IMR-90 (cell line): ENCODE measurements around the gene GGTLC2. TPM values are rescaled to one million over a fixed set of nuclear protein-coding genes. Genes with fewer than 3 reads are reported as not detected.
"Not testable (repeated sequence)": the region's sequence is repeated elsewhere in the genome, so short reads cannot be mapped to it uniquely, and the experiment has no call there.

Experiments
- ATAC-seq: fragments of 200-7000 bp; cut with Tn5 transposase; 2 replicates; pipeline ENCODE4 v1.9.1; 2020; ENCODE audit warnings: low read depth, mild to moderate bottlenecking, moderate library complexity
- BruUV-seq: library from RNA; stranded (reverse); fragments of 400-500 nt; replicated peaks from 2 replicates; lab custom pipeline; 2021; lab: Mats Ljungman, UMichigan
- CTCF ChIA-PET: fragments of 300-600 bp; formaldehyde crosslinking; extraction: SDS; loops from one replicate; lab custom pipeline; 2021; ENCODE audit warnings: antibody characterized with exemption; lab: Yijun Ruan, JAX
- POLR2A ChIA-PET: fragments of 300-600 bp; sonication (Branson Sonifier 250); formaldehyde crosslinking; loops from one replicate; lab custom pipeline; 2022; ENCODE audit warnings: antibody characterized with exemption; ENCODE audit not compliant: unreplicated experiment; lab: Charles Lee
- DNase-seq: peaks from one replicate; pipeline ENCODE4 v3.0.0; 2013
- H2AFZ ChIP-seq: replicated peaks from 2 replicates; pipeline ENCODE3; 2013; ENCODE audit warnings: low read length, mild to moderate bottlenecking; ENCODE audit not compliant: poor library complexity
- H2AK5ac ChIP-seq: 2 replicates; pipeline ENCODE4 v1.6.1; 2013; ENCODE audit warnings: low read depth, low read length, inconsistent platforms
- H2AK9ac ChIP-seq: replicated peaks from 2 replicates; pipeline ENCODE3; 2013; ENCODE audit warnings: mild to moderate bottlenecking, low read depth, low read length, moderate library complexity; ENCODE audit not compliant: poor library complexity
- H2BK120ac ChIP-seq: 2 replicates; pipeline ENCODE4 v1.6.1; 2013; ENCODE audit warnings: low read depth, low read length, inconsistent platforms
- H2BK15ac ChIP-seq: 3 replicates; pipeline ENCODE4 v1.6.1; 2013; ENCODE audit warnings: low read depth, low read length, inconsistent platforms
- H2BK20ac ChIP-seq: 2 replicates; pipeline ENCODE4 v1.6.1; 2013; ENCODE audit warnings: low read depth, mild to moderate bottlenecking, inconsistent platforms, low read length, moderate library complexity
- H2BK5ac ChIP-seq: 2 replicates; pipeline ENCODE4 v1.6.1; 2013; ENCODE audit warnings: mild to moderate bottlenecking, low read depth, low read length, inconsistent platforms; ENCODE audit not compliant: poor library complexity, severe bottlenecking
- H3K14ac ChIP-seq: replicated peaks from 2 replicates; pipeline ENCODE4 v1.6.1; 2013; ENCODE audit warnings: low read depth, low read length, inconsistent platforms
- H3K18ac ChIP-seq: 2 replicates; pipeline ENCODE4 v1.6.1; 2013; ENCODE audit warnings: low read depth, low read length, control low read depth
- H3K23ac ChIP-seq: 2 replicates; pipeline ENCODE4 v1.6.1; 2013; ENCODE audit warnings: low read depth, low read length, inconsistent platforms
- H3K27ac ChIP-seq: 2 replicates; pipeline ENCODE4 v1.5.1; 2013; ENCODE audit warnings: mild to moderate bottlenecking, control low read depth, low read length; ENCODE audit not compliant: insufficient read depth
- H3K27me3 ChIP-seq: 2 replicates; pipeline ENCODE4 v1.6.1; 2013; ENCODE audit warnings: low read length; ENCODE audit not compliant: control insufficient read depth, insufficient read depth
- H3K36me3 ChIP-seq: 2 replicates; pipeline ENCODE4 v1.6.1; 2013; ENCODE audit warnings: low read length, mixed read lengths; ENCODE audit not compliant: control insufficient read depth, insufficient read depth
- H3K4ac ChIP-seq: 2 replicates; pipeline ENCODE4 v1.6.1; 2013; ENCODE audit warnings: low read depth, low read length, inconsistent platforms
- H3K4me1 ChIP-seq: 2 replicates; pipeline ENCODE4 v1.6.1; 2013; ENCODE audit warnings: low read length, mixed read lengths; ENCODE audit not compliant: control insufficient read depth, insufficient read depth
- H3K4me2 ChIP-seq: 2 replicates; pipeline ENCODE4 v1.6.1; 2013; ENCODE audit warnings: low read depth, mild to moderate bottlenecking, control low read depth, low read length, moderate library complexity
- H3K4me3 ChIP-seq: 2 replicates; pipeline ENCODE4 v1.5.1; 2013; ENCODE audit warnings: low read depth, mild to moderate bottlenecking, control low read depth, low read length, moderate library complexity; ENCODE audit not compliant: insufficient read depth
- H3K56ac ChIP-seq: 2 replicates; pipeline ENCODE4 v1.6.1; 2013; ENCODE audit warnings: low read length, inconsistent platforms; ENCODE audit not compliant: insufficient read depth; ENCODE audit errors: extremely low read depth
- H3K79me1 ChIP-seq, 2 experiments: 2 replicates each; pipeline ENCODE4 v1.6.1; 2013; ENCODE audit warnings: low read length in 2 of 2, inconsistent platforms in 1 of 2, low read depth in 1 of 2
- H3K9ac ChIP-seq: 2 replicates; pipeline ENCODE4 v1.6.1; 2013; ENCODE audit warnings: low read depth, low read length, control low read depth
- H3K9me1 ChIP-seq: 2 replicates; pipeline ENCODE4 v1.6.1; 2013; ENCODE audit warnings: low read length, inconsistent platforms; ENCODE audit not compliant: insufficient read depth
- H3K9me3 ChIP-seq: 2 replicates; pipeline ENCODE4 v1.6.1; 2013; ENCODE audit warnings: low read length; ENCODE audit not compliant: control insufficient read depth, insufficient read depth
- H4K20me1 ChIP-seq: 2 replicates; pipeline ENCODE4 v1.6.1; 2013; ENCODE audit warnings: low read length, inconsistent platforms; ENCODE audit not compliant: insufficient read depth
- H4K5ac ChIP-seq: 2 replicates; pipeline ENCODE4 v1.6.1; 2013; ENCODE audit warnings: mild to moderate bottlenecking, low read depth, low read length, control low read depth
- H4K8ac ChIP-seq, 2 experiments: 2 replicates each; pipeline ENCODE4 v1.6.1; 2013; ENCODE audit warnings: low read depth in 2 of 2, low read length in 2 of 2, control low read depth in 1 of 2, inconsistent platforms in 1 of 2
- H4K91ac ChIP-seq: 2 replicates; pipeline ENCODE4 v1.6.1; 2013; ENCODE audit warnings: low read depth, low read length, inconsistent platforms; ENCODE audit not compliant: insufficient read depth
- BHLHE40 ChIP-seq: fragments of 150-350 bp; IDR thresholded peaks from 2 replicates; pipeline ENCODE4 v1.6.1; 2016; ENCODE audit warnings: mild to moderate bottlenecking, low read depth, low read length
- CTCF ChIP-seq: conservative IDR thresholded peaks from 2 replicates; pipeline ENCODE4 v1.5.1; 2012; ENCODE audit warnings: mild to moderate bottlenecking, low read depth, low read length, improper control_type of control experiment
- WGBS, 2 experiments: methylation state at CpG; one replicate each; pipeline versions ENCODE4 v1.1.5 to v1.1.7; 2013; ENCODE audit warnings: missing lambda C conversion rate in 2 of 2; ENCODE audit not compliant: insufficient read length in 1 of 2; ENCODE audit errors: extremely low coverage in 2 of 2; 5-methylcytosine and 5-hydroxymethylcytosine counted together
- dilution Hi-C: fragments of 300-500 bp; cut with HindIII; formaldehyde crosslinking; loops from one replicate; pipeline ENCODE4 v1.14.3; 2018; ENCODE audit warnings: low sequenced_read_pairs; ENCODE audit not compliant: unreplicated experiment
- in situ Hi-C: fragments of 300-500 bp; cut with MboI; formaldehyde crosslinking; loops from 3 replicates; pipeline ENCODE4 v1.14.3; 2019; ENCODE audit warnings: low sequenced_read_pairs, inconsistent platforms, mixed read lengths
- intact Hi-C: fragments of 100-400 bp; cut with micrococcal nuclease; formaldehyde crosslinking; loops from 2 replicates; pipeline ENCODE4 v1.10.0; 2022
- polyA plus RNA-seq, 3 experiments: library from polyadenylated mRNA; depleted of rRNA; stranded (reverse); fragments of >200 nt; gene quantifications; 2 replicates each; pipeline ENCODE4 v1.2.3, GENCODE V29; 2012; ENCODE audit warnings: low replicate concordance in 1 of 3
- total RNA-seq: library from RNA; depleted of rRNA; stranded (reverse); fragments of >200 nt; gene quantifications from 2 replicates; pipeline ENCODE4 v1.2.3, GENCODE V29; 2012

Gene GGTLC2
- total and polyA plus RNA-seq, 2 of the 4 experiments (the other 2 are of a cell fraction) = 0.09 TPM; not detected in 1

DNA sequence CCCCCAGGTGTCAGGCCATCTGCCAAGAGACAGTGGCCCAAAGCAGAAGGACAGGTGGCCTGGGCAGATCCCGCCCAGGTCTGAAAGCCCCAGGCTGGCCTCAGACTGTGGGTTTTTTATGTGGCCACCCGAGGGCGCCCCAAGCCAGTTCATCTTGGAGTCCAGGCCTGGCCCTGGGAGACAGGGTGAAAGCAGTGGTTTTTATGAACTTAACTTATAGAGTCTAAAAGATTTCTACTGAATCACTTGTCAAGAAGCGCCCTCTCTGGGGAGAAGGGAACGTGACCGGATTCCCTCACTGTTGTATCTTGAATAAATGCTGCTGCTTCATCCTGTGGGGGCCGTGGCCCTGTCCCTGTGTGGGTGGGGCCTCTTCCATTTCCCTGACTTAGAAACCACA lies 8.2 kb upstream of the GGTLC2 start:
- DNase-seq = peak; percentile 27
- CTCF ChIA-PET, BruUV-seq: not testable (repeated sequence)

GRCh38 chr22:22638313-22638712 lies 6.1 kb upstream of the GGTLC2 start:
- DNase-seq, POLR2A ChIA-PET, dilution Hi-C loops, H3K18ac ChIP-seq, H4K8ac ChIP-seq, CTCF ChIA-PET, H3K36me3 ChIP-seq, H3K27me3 ChIP-seq, H3K23ac ChIP-seq, H4K20me1 ChIP-seq, H3K9ac ChIP-seq, H3K4me1 ChIP-seq, H3K14ac ChIP-seq, H3K4me2 ChIP-seq, H3K4me3 ChIP-seq, BruUV-seq, H3K79me1 ChIP-seq, H3K9me3 ChIP-seq, ATAC-seq, H2BK15ac ChIP-seq, H2BK5ac ChIP-seq, H2BK120ac ChIP-seq, H4K91ac ChIP-seq, H2AK5ac ChIP-seq, H2BK20ac ChIP-seq, H2AFZ ChIP-seq, intact Hi-C loops, H4K5ac ChIP-seq, H3K4ac ChIP-seq, H3K9me1 ChIP-seq, H3K56ac ChIP-seq, H2AK9ac ChIP-seq, in situ Hi-C loops, H3K27ac ChIP-seq: not testable (repeated sequence)
- no CpG with 5 or more reads among the region's 17 CpGs for WGBS, 2 experiments

More for the DNA sequence above, 8.2 kb upstream of the GGTLC2 start:
- H3K9me3 ChIP-seq, intact Hi-C loops, H2AK9ac ChIP-seq, H3K4me1 ChIP-seq, H3K56ac ChIP-seq, H2BK5ac ChIP-seq, H3K9me1 ChIP-seq, H2BK120ac ChIP-seq, H2BK20ac ChIP-seq, H4K91ac ChIP-seq, H3K14ac ChIP-seq, POLR2A ChIA-PET, H3K9ac ChIP-seq, ATAC-seq, H3K36me3 ChIP-seq, H3K27me3 ChIP-seq, in situ Hi-C loops, H3K4me3 ChIP-seq, H2AK5ac ChIP-seq, H4K20me1 ChIP-seq, H3K4me2 ChIP-seq, H3K18ac ChIP-seq, H3K23ac ChIP-seq, H4K8ac ChIP-seq, H4K5ac ChIP-seq, H2BK15ac ChIP-seq, H3K4ac ChIP-seq, H2AFZ ChIP-seq, H3K27ac ChIP-seq, dilution Hi-C loops, H3K79me1 ChIP-seq: not testable (repeated sequence)
- no CpG with 5 or more reads among the region's 7 CpGs for WGBS, 2 experiments
- peak; percentile 29; the same call in 1 of the 2 replicates for TF ChIP-seq BHLHE40
- TF ChIP-seq CTCF = peak; percentile 26; the same call in 1 of the 2 replicates
